ENCODE measurements around the gene ZNF785. TPM values are rescaled to one million over a fixed set of nuclear protein-coding genes. Genes with fewer than 3 reads are reported as not detected.

Gene ZNF785
- polyA plus RNA-seq, 3 donors: 0.67 to 9.0 (median 1.1) TPM

GRCh38 chr16:30585022-30585399 is 486 bp downstream of the ZNF785 start:
- H3K4me1 Mint-ChIP-seq: peaks cover 22% of the 10 kb centered on the region
- intact Hi-C loops (cut with micrococcal nuclease): loop anchor here (2.0 to 5.0 kb wide), 2 partner anchors 26 to 58 kb away; partner anchors contain the start of genes ZNF768 (in 2 of the 2) and ZNF689 (in 1 of the 2)
- peaks cover 22 to 38% of the 10 kb centered on the region in 2 donors for H3K36me3 Mint-ChIP-seq

DNA sequence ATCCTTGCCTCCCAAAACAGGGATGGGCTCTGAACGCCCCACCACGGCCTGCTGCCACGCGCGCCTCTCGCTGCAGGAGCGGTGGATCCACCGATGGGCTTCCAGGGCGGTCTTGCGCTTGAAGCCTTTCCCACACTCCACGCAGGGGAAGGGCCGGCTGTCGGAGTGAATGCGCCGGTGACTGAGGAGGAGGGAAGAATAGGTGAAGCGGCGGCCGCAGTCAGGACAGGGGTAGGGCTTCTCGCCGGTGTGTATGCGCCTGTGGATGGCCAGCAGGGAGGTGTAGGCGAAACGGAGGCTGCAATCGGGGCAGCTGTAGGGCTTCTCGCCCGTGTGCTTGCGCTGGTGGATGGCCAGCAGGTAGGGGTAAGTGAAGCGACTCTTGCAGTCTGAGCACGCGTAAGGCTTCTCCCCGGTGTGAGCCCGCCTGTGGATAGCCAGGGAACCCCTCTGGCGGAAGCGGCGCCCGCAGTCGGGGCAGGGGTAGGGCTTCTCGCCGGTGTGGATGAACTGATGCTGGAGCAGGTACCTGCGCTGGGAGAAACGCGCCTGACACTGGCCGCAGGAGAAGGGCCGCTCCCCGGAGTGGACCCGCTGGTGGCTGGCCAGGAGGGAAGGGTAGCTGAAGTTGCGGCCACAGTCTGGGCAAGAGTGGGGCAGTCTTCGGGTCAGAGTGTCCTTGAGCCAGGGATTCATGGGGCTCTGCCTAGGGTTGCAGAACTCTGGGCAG is 2.7 kb downstream of the ZNF785 start:
- no peak for DNase-seq
- WGBS (ENCODE audit: insufficient coverage): 98% methylated on average over 47 of the region's 48 CpGs
- peaks cover 29 to 48% of the 10 kb centered on the region in 2 donors for H3K36me3 ChIP-seq (replicated peaks in 1 of 2; ENCODE audit: control insufficient read depth in 1 of 2, insufficient read depth in 2 of 2, low read length in 2 of 2)
- H4K20me1 ChIP-seq (ENCODE audit: insufficient read depth, low read length): no peaks in the 10 kb centered on the region
- no peak overlapping the region for H3K4me2 ChIP-seq (replicated peaks; ENCODE audit: extremely low read depth, low read length, poor library complexity, severe bottlenecking)
- H3K27ac Mint-ChIP-seq: peak overlapping the region in 1 of 7 donors; percentile 10
- no peak overlapping the region for H3K27ac ChIP-seq (ENCODE audit: low read depth in 1 of 2, low read length in 2 of 2)
- intact Hi-C loops (cut with micrococcal nuclease): no loop called here
- H3K4me1 ChIP-seq (ENCODE audit: control insufficient read depth in 1 of 2, insufficient read depth in 2 of 2, low read length in 2 of 2): peaks cover 14 to 18% of the 10 kb centered on the region in 2 donors
- H3K4me3 Mint-ChIP-seq: no peak overlapping the region
- H3K9me3 ChIP-seq (replicated peaks in 1 of 2; ENCODE audit: control insufficient read depth in 1 of 2, insufficient read depth in 1 of 2, low read length in 2 of 2): no peaks in the 10 kb centered on the region
- no peaks in the 10 kb centered on the region for H3K9me3 Mint-ChIP-seq
- TF ChIP-seq, protein P1, sequence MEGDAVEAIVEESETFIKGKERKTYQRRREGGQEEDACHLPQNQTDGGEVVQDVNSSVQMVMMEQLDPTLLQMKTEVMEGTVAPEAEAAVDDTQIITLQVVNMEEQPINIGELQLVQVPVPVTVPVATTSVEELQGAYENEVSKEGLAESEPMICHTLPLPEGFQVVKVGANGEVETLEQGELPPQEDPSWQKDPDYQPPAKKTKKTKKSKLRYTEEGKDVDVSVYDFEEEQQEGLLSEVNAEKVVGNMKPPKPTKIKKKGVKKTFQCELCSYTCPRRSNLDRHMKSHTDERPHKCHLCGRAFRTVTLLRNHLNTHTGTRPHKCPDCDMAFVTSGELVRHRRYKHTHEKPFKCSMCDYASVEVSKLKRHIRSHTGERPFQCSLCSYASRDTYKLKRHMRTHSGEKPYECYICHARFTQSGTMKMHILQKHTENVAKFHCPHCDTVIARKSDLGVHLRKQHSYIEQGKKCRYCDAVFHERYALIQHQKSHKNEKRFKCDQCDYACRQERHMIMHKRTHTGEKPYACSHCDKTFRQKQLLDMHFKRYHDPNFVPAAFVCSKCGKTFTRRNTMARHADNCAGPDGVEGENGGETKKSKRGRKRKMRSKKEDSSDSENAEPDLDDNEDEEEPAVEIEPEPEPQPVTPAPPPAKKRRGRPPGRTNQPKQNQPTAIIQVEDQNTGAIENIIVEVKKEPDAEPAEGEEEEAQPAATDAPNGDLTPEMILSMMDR (IDR thresholded peaks at IDR 0.05): no peak
- H3K4me1 Mint-ChIP-seq: peaks cover 22% of the 10 kb centered on the region
- H3K27me3 Mint-ChIP-seq (ENCODE audit: low read depth in 3 of 3): no peaks in the 10 kb centered on the region
- no peak overlapping the region for H2AFZ ChIP-seq (ENCODE audit: insufficient read depth, low read depth, low read length, poor library complexity, severe bottlenecking)
- no peak overlapping the region for H3K4me3 ChIP-seq (replicated peaks in 1 of 3; ENCODE audit: low read depth in 2 of 3, low read length in 3 of 3)
- peaks cover 73% of the 10 kb centered on the region for H3K79me2 ChIP-seq (ENCODE audit: insufficient read depth, low read length)
- H3K27me3 ChIP-seq (ENCODE audit: control insufficient read depth in 2 of 2, insufficient read depth in 2 of 2, low read length in 2 of 2): no peaks in the 10 kb centered on the region
- peaks cover 28 to 55% of the 10 kb centered on the region in 2 donors for H3K36me3 Mint-ChIP-seq
- no peak overlapping the region for H3K9ac ChIP-seq (ENCODE audit: insufficient read depth, low read length, poor library complexity, severe bottlenecking)

More at GRCh38 chr16:30585022-30585399, 486 bp downstream of the ZNF785 start:
- under 1% methylated on average over 19 of the region's 23 CpGs for WGBS (ENCODE audit: insufficient coverage)
- Histone ChIP-seq H3K27ac (ENCODE audit: low read depth in 1 of 2, low read length in 2 of 2) (peak overlapping the region; percentile 39 to 79), H2AFZ (ENCODE audit: insufficient read depth, low read depth, low read length, poor library complexity, severe bottlenecking) (peak overlapping the region; percentile 99), H3K4me3 (replicated peaks in 1 of 3; ENCODE audit: low read depth in 2 of 3, low read length in 3 of 3) (peak overlapping the region; percentile 58 to 86 (median 59)), H3K36me3 (replicated peaks in 1 of 2; ENCODE audit: control insufficient read depth in 1 of 2, insufficient read depth in 2 of 2, low read length in 2 of 2) (peaks cover 21 to 28% of the 10 kb centered on the region in 2 donors), H3K4me2 (replicated peaks; ENCODE audit: extremely low read depth, low read length, poor library complexity, severe bottlenecking) (peak overlapping the region; percentile 91), H4K20me1 (ENCODE audit: insufficient read depth, low read length) (no peaks in the 10 kb centered on the region), H3K27me3 (ENCODE audit: control insufficient read depth in 2 of 2, insufficient read depth in 2 of 2, low read length in 2 of 2) (no peaks in the 10 kb centered on the region), H3K9ac (ENCODE audit: insufficient read depth, low read length, poor library complexity, severe bottlenecking) (peak overlapping the region; percentile 81), H3K79me2 (ENCODE audit: insufficient read depth, low read length) (peaks cover 67% of the 10 kb centered on the region), H3K9me3 (replicated peaks in 1 of 2; ENCODE audit: control insufficient read depth in 1 of 2, insufficient read depth in 1 of 2, low read length in 2 of 2) (no peaks in the 10 kb centered on the region), H3K4me1 (ENCODE audit: control insufficient read depth in 1 of 2, insufficient read depth in 2 of 2, low read length in 2 of 2) (peaks cover 14 to 18% of the 10 kb centered on the region in 2 donors)
- DNase-seq: no peak
- Mint-ChIP-seq H3K4me3 (peak overlapping the region; percentile 87 to 92), H3K9me3 (no peaks in the 10 kb centered on the region), H3K27me3 (ENCODE audit: low read depth in 3 of 3) (no peaks in the 10 kb centered on the region), H3K27ac (peak overlapping the region in 6 of 7 donors; percentile 3 to 86 (median 74))
- TF ChIP-seq, protein P1 (IDR thresholded peaks at IDR 0.05): no peak

All from CD14-positive monocyte (primary cell).